Sigmoid colon (tissue), 4 donors: ENCODE data around the gene CCDC38.

Experiments used
- EP300 ChIP-seq, 4 donors: sonication (generic); formaldehyde crosslinking; IDR thresholded peaks; one replicate each; pipeline ENCODE4 v1.6.1; 2017; ENCODE audit warnings: antibody characterized with exemption in 4 of 4
- POLR2A ChIP-seq, 2 donors: fragments of 450-650 bp; IDR thresholded peaks; one replicate each; pipeline ENCODE4 v1.6.1; 2016; ENCODE audit warnings: antibody characterized with exemption in 2 of 2, mild to moderate bottlenecking in 2 of 2, moderate library complexity in 2 of 2
- TF ChIP-seq, protein P1 (sequence below), 4 experiments: fragments of 450-650 bp in 3 of 4; fragments of 200-600 bp in 1 of 4; IDR thresholded peaks; one replicate each; pipeline ENCODE4 v1.5.1; 2016 to 2019; ENCODE audit warnings: antibody characterized with exemption in 4 of 4, mild to moderate bottlenecking in 3 of 4, moderate library complexity in 2 of 4

GRCh38 chr12:95963096-95963495, 20.7 kb upstream of the CCDC38 start:
- TF ChIP-seq, protein P1, sequence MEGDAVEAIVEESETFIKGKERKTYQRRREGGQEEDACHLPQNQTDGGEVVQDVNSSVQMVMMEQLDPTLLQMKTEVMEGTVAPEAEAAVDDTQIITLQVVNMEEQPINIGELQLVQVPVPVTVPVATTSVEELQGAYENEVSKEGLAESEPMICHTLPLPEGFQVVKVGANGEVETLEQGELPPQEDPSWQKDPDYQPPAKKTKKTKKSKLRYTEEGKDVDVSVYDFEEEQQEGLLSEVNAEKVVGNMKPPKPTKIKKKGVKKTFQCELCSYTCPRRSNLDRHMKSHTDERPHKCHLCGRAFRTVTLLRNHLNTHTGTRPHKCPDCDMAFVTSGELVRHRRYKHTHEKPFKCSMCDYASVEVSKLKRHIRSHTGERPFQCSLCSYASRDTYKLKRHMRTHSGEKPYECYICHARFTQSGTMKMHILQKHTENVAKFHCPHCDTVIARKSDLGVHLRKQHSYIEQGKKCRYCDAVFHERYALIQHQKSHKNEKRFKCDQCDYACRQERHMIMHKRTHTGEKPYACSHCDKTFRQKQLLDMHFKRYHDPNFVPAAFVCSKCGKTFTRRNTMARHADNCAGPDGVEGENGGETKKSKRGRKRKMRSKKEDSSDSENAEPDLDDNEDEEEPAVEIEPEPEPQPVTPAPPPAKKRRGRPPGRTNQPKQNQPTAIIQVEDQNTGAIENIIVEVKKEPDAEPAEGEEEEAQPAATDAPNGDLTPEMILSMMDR (IDR thresholded peaks at IDR 0.05): no peak
- TF ChIP-seq EP300 (IDR thresholded peaks at IDR 0.05) (no peak), POLR2A (IDR thresholded peaks at IDR 0.05) (no peak)
